ENCODE results near the gene AMPH.

DNA sequence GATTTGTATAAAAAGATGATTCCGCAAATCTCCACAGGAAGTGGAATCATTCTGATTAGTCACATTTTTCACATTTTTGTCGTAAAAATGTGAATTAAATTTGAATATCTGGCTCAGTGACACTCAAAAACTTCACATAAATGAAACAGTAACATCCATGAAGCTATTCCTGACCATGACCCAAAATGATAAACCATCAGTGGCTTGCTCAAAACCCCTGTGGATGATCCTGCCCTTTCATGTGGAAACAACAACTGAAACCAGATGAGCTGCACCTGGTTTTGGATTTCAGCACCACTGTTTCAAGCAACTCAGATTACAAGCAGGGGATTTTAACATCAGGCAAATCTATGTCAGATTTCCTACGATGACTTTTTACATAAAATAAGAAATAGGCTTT, 80.3 kb downstream of the AMPH start:
- TF ChIP-seq POLR2A (IDR thresholded peaks at IDR 0.05; ENCODE audit: low read depth, low read length) (no peak), POLR2AphosphoS5 (IDR thresholded peaks at IDR 0.05; ENCODE audit: low read depth, low read length) (no peak), TAF1 (IDR thresholded peaks at IDR 0.05; ENCODE audit: low read depth, low read length) (no peak)

Measured in GM12891 (cell line).